Measurements from ENCODE around the gene ATP6V0E2.

GRCh38 chr7:149856583-149856982 is 17.2 kb upstream of the ATP6V0E2 start:
- TF ChIP-seq ATOH8 (CRISPR knock-in tag; IDR thresholded peaks at IDR 0.05; ENCODE audit: low read depth) (no peak), REST (IDR thresholded peaks at IDR 0.05) (no peak), PBX3 (IDR thresholded peaks at IDR 0.05) (no peak), CTCF (IDR thresholded peaks at IDR 0.05) (no peak), CEBPB (IDR thresholded peaks at IDR 0.05) (no peak), RFX5 (IDR thresholded peaks at IDR 0.05) (no peak), POLR2A (IDR thresholded peaks at IDR 0.05; ENCODE audit: low read length) (no peak), ELK1 (IDR thresholded peaks at IDR 0.05; ENCODE audit: low read depth, low read length) (no peak), ESRRA (IDR thresholded peaks at IDR 0.05; ENCODE audit: borderline replicate concordance, low read length) (no peak), GATA3 (IDR thresholded peaks at IDR 0.05; ENCODE audit: borderline replicate concordance) (no peak), EP300 (IDR thresholded peaks at IDR 0.05) (no peak)
